Naive thymus-derived CD4-positive, alpha-beta T cell (primary cell): Measurements from ENCODE around the gene GSTO1. TPM values are rescaled to one million over a fixed set of nuclear protein-coding genes. Genes with fewer than 3 reads are reported as not detected.

Experiments
- ATAC-seq: fragments of 150-1000 bp; cut with Tn5 transposase; 2 replicates; pipeline ENCODE4 v1.10.0; 2021; ENCODE audit warnings: mild to moderate bottlenecking, moderate library complexity
- CTCF ChIA-PET: fragments of 350-600 bp; sonication (Branson Sonifier 250); formaldehyde crosslinking; loops from one replicate; lab custom pipeline; 2021; ENCODE audit warnings: antibody characterized with exemption; lab: Charles Lee
- POLR2A ChIA-PET: fragments of 350-600 bp; sonication (Branson Sonifier 250); formaldehyde crosslinking; loops from one replicate; lab custom pipeline; 2021; ENCODE audit warnings: antibody characterized with exemption, inconsistent platforms; lab: Charles Lee
- DNase-seq, 9 donors: peaks; one replicate each; pipeline versions ENCODE4 v3.0.0 to v3.0.0-alpha.2; 2020 to 2022; ENCODE audit warnings: mixed read lengths in 1 of 9
- H3K27ac ChIP-seq: one replicate; pipeline ENCODE4 v1.7.0; 2013; ENCODE audit warnings: mild to moderate bottlenecking, low read depth, low read length, moderate library complexity
- H3K27me3 ChIP-seq, 2 donors: one replicate each; pipeline ENCODE4 v1.7.0; 2013; ENCODE audit warnings: low read length in 2 of 2, mild to moderate bottlenecking in 2 of 2, moderate library complexity in 2 of 2; ENCODE audit not compliant: control insufficient read depth in 2 of 2, insufficient read depth in 2 of 2
- H3K36me3 ChIP-seq, 3 experiments: 1 replicate in 2 of 3; 2 replicates in 1 of 3; pipeline ENCODE4 v1.7.0; 2013; ENCODE audit warnings: low read length in 3 of 3, mild to moderate bottlenecking in 3 of 3, moderate library complexity in 1 of 3; ENCODE audit not compliant: insufficient read depth in 3 of 3, control insufficient read depth in 2 of 3
- H3K4me1 ChIP-seq, 2 donors: one replicate each; pipeline ENCODE4 v1.7.0; 2013; ENCODE audit warnings: low read length in 2 of 2, mild to moderate bottlenecking in 2 of 2, moderate library complexity in 1 of 2; ENCODE audit not compliant: control insufficient read depth in 2 of 2, insufficient read depth in 2 of 2
- H3K4me3 ChIP-seq: 2 replicates; pipeline ENCODE4 v1.7.0; 2013; ENCODE audit warnings: mild to moderate bottlenecking, low read length
- H3K9me3 ChIP-seq, 3 experiments: 1 replicate in 2 of 3; 2 replicates in 1 of 3; pipeline ENCODE4 v1.7.0; 2013; ENCODE audit warnings: low read length in 3 of 3; ENCODE audit not compliant: control insufficient read depth in 2 of 3
- H3K27ac Mint-ChIP-seq, 9 donors: one replicate each; pipeline ENCODE4 v1.8.0; 2020 to 2022; ENCODE audit warnings: mixed read lengths in 9 of 9, mild to moderate bottlenecking in 8 of 9, moderate library complexity in 5 of 9, inconsistent platforms in 2 of 9
- H3K27me3 Mint-ChIP-seq, 5 donors: one replicate each; pipeline ENCODE4 v1.8.0; 2021 to 2022; ENCODE audit warnings: mixed read lengths in 5 of 5, mild to moderate bottlenecking in 1 of 5
- H3K36me3 Mint-ChIP-seq, 5 donors: one replicate each; pipeline ENCODE4 v1.8.0; 2020 to 2022; ENCODE audit warnings: mixed read lengths in 5 of 5, mild to moderate bottlenecking in 3 of 5, inconsistent platforms in 1 of 5
- H3K4me1 Mint-ChIP-seq, 7 donors: one replicate each; pipeline ENCODE4 v1.8.0; 2020 to 2022; ENCODE audit warnings: mixed read lengths in 7 of 7, mild to moderate bottlenecking in 3 of 7, inconsistent platforms in 1 of 7
- H3K4me3 Mint-ChIP-seq, 10 donors: one replicate each; pipeline ENCODE4 v1.8.0; 2020 to 2022; ENCODE audit warnings: mild to moderate bottlenecking in 10 of 10, mixed read lengths in 10 of 10, moderate library complexity in 6 of 10, inconsistent platforms in 2 of 10
- H3K9me3 Mint-ChIP-seq, 11 donors: one replicate each; pipeline ENCODE4 v1.8.0; 2020 to 2022; ENCODE audit warnings: mixed read lengths in 11 of 11, mild to moderate bottlenecking in 4 of 11, inconsistent platforms in 1 of 11, moderate library complexity in 1 of 11
- intact Hi-C, 2 donors: fragments of 100-400 bp; cut with micrococcal nuclease; formaldehyde crosslinking; loops; one replicate each; pipeline ENCODE4 v1.15.1; 2023
- polyA plus RNA-seq, 2 donors: library from polyadenylated mRNA; unstranded; fragments of 300-500 nt; fragmentation: Illumina TruSeq; gene quantifications; one replicate each; pipeline ENCODE4 v1.2.3, GENCODE V29; 2021
- total RNA-seq, 6 experiments: library from RNA in 5 of 6; stranded (reverse) in 5 of 6; gene quantifications; 1 replicate in 5 of 6; 2 replicates in 1 of 6; pipeline ENCODE4 v1.2.3 and lab custom pipeline; 2021 to 2026

GSTO1 gene
- total and polyA plus RNA-seq, 7 experiments from 2014 or later = 28.1 to 141 (median 73.8) TPM

GRCh38 chr10:104279550-104280259, 25.0 kb downstream of the GSTO1 start:
- POLR2A ChIA-PET = no interaction called here
- intact Hi-C loops = no loop called here
- no peaks in the 10 kb centered on the region for H3K27me3 ChIP-seq
- no peak for ATAC-seq
- Mint-ChIP-seq H3K36me3 (no peaks in the 10 kb centered on the region), H3K27ac (no peak overlapping the region), H3K4me1 (peaks cover 0 to 2% (median 0%) of the 10 kb centered on the region in 7 donors), H3K4me3 (no peak overlapping the region), H3K27me3 (peaks cover 0 to 48% (median 4%) of the 10 kb centered on the region in 5 donors), H3K9me3 (no peaks in the 10 kb centered on the region)
- CTCF ChIA-PET = interaction anchor here (0.7 to 2.5 kb wide), 6 partner anchors 9 to 391 kb away, joined by 3 to 14 read pairs (median 4); partner anchors contain the start of gene GSTO1
- DNase-seq = no peak
- no peaks in the 10 kb centered on the region for H3K36me3 ChIP-seq
- peaks cover 0 to 3% of the 10 kb centered on the region in 2 donors for H3K4me1 ChIP-seq
- H3K27ac ChIP-seq = no peak overlapping the region
- H3K9me3 ChIP-seq = no peaks in the 10 kb centered on the region
- H3K4me3 ChIP-seq = no peak overlapping the region

GRCh38 chr10:104281694-104282093, 27.0 kb downstream of the GSTO1 start:
- Mint-ChIP-seq H3K9me3 (no peaks in the 10 kb centered on the region), H3K27ac (no peak overlapping the region), H3K27me3 (peaks cover 0 to 39% (median 4%) of the 10 kb centered on the region in 5 donors), H3K4me1 (peaks cover 0 to 2% (median 0%) of the 10 kb centered on the region in 7 donors), H3K4me3 (no peak overlapping the region), H3K36me3 (no peaks in the 10 kb centered on the region)
- intact Hi-C loops = no loop called here
- Histone ChIP-seq H3K4me1 (no peaks in the 10 kb centered on the region), H3K36me3 (no peaks in the 10 kb centered on the region), H3K27me3 (no peaks in the 10 kb centered on the region), H3K4me3 (no peak overlapping the region), H3K27ac (no peak overlapping the region), H3K9me3 (no peaks in the 10 kb centered on the region)
- POLR2A ChIA-PET = no interaction called here
- ATAC-seq = no peak
- no peak for DNase-seq
- CTCF ChIA-PET = interaction anchor here (2.1 kb wide), 1 partner anchor 24 kb away, joined by 9 read pairs; no protein-coding TSS in a partner anchor

GRCh38 chr10:104284846-104285245, 30.2 kb downstream of the GSTO1 start:
- no peak for DNase-seq

GRCh38 chr10:104286939-104287338, 32.2 kb downstream of the GSTO1 start:
- Histone ChIP-seq H3K4me3 (no peak overlapping the region), H3K36me3 (no peaks in the 10 kb centered on the region), H3K27ac (no peak overlapping the region), H3K27me3 (peaks cover 0 to 5% of the 10 kb centered on the region in 2 donors), H3K9me3 (no peaks in the 10 kb centered on the region), H3K4me1 (peaks cover 0 to 9% of the 10 kb centered on the region in 2 donors)
- Mint-ChIP-seq H3K4me1 (peaks cover 2 to 8% (median 6%) of the 10 kb centered on the region in 7 donors), H3K36me3 (peaks cover 0 to 3% (median 0%) of the 10 kb centered on the region in 5 donors), H3K27ac (no peak overlapping the region), H3K4me3 (no peak overlapping the region), H3K9me3 (no peaks in the 10 kb centered on the region), H3K27me3 (peaks cover 3 to 59% (median 10%) of the 10 kb centered on the region in 5 donors)
- ChIA-PET CTCF (interaction anchor here (0.7 to 1.8 kb wide), 4 partner anchors 11 to 66 kb away, joined by 4 to 8 read pairs (median 6); partner anchors contain the start of gene CFAP58), POLR2A (interaction anchor here (1.4 to 1.9 kb wide), 2 partner anchors 18 to 52 kb away, joined by 3 to 8 read pairs; partner anchors contain the start of genes GSTO2 and ITPRIP)
- DNase-seq (no peak), ATAC-seq (no peak)
- intact Hi-C loops = no loop called here

More at GRCh38 chr10:104284846-104285245, 30.2 kb downstream of the GSTO1 start:
- ChIA-PET CTCF (interaction anchor here (1.9 kb wide), 1 partner anchor 10 kb away, joined by 4 read pairs; no protein-coding TSS in a partner anchor), POLR2A (no interaction called here)
- Histone ChIP-seq H3K4me1 (no peaks in the 10 kb centered on the region), H3K27ac (no peak overlapping the region), H3K9me3 (no peaks in the 10 kb centered on the region), H3K36me3 (no peaks in the 10 kb centered on the region), H3K4me3 (no peak overlapping the region), H3K27me3 (no peaks in the 10 kb centered on the region)
- Mint-ChIP-seq H3K4me1 (no peaks in the 10 kb centered on the region), H3K4me3 (no peak overlapping the region), H3K27me3 (peaks cover 3 to 60% (median 5%) of the 10 kb centered on the region in 5 donors), H3K27ac (peak overlapping the region in 1 of 9 donors; percentile 13), H3K36me3 (peaks cover 0 to 3% (median 0%) of the 10 kb centered on the region in 5 donors), H3K9me3 (no peaks in the 10 kb centered on the region)
- no peak for ATAC-seq
- intact Hi-C loops = no loop called here

GRCh38 chr10:104288355-104288754, 33.7 kb downstream of the GSTO1 start:
- Histone ChIP-seq H3K4me1 (peaks cover 0 to 9% of the 10 kb centered on the region in 2 donors), H3K27me3 (peaks cover 0 to 5% of the 10 kb centered on the region in 2 donors), H3K4me3 (no peak overlapping the region), H3K27ac (no peak overlapping the region), H3K9me3 (no peaks in the 10 kb centered on the region), H3K36me3 (no peaks in the 10 kb centered on the region)
- H3K27ac Mint-ChIP-seq = no peak overlapping the region
- CTCF ChIA-PET = interaction anchor here (1.0 to 8.7 kb wide), 4 partner anchors 8 to 62 kb away, joined by 4 to 220 read pairs (median 58); partner anchors contain the start of gene CFAP58
- H3K4me3 Mint-ChIP-seq = no peak overlapping the region
- intact Hi-C loops = no loop called here
- H3K36me3 Mint-ChIP-seq = peaks cover 0 to 3% (median 0%) of the 10 kb centered on the region in 5 donors
- no peak for DNase-seq
- peaks cover 2 to 11% (median 6%) of the 10 kb centered on the region in 7 donors for H3K4me1 Mint-ChIP-seq
- ATAC-seq = no peak
- POLR2A ChIA-PET = no interaction called here
- H3K9me3 Mint-ChIP-seq = no peaks in the 10 kb centered on the region
- H3K27me3 Mint-ChIP-seq = peaks cover 3 to 51% (median 10%) of the 10 kb centered on the region in 5 donors

- Histone ChIP-seq H3K27ac (no peak overlapping the region), H3K36me3 (no peaks in the 10 kb centered on the region), H3K9me3 (no peaks in the 10 kb centered on the region), H3K27me3 (peaks cover 0 to 5% of the 10 kb centered on the region in 2 donors), H3K4me1 (peaks cover 0 to 9% of the 10 kb centered on the region in 2 donors), H3K4me3 (no peak overlapping the region)
- ChIA-PET POLR2A (interaction anchor here (0.5 to 2.6 kb wide), 8 partner anchors 15 to 60 kb away, joined by 3 to 10 read pairs (median 4); partner anchors contain the start of gene ITPRIP), CTCF (interaction anchor here (0.6 to 8.7 kb wide), 17 partner anchors 9 to 443 kb away, joined by 3 to 220 read pairs (median 7); partner anchors contain the start of genes CFAP58 and ITPRIP)
- peaks cover 3 to 45% (median 10%) of the 10 kb centered on the region in 5 donors for H3K27me3 Mint-ChIP-seq
- peak; percentile 77 to 89 (median 86) for DNase-seq
- intact Hi-C loops = loop anchor here (1.0 to 10.0 kb wide), 8 partner anchors 9 to 323 kb away; partner anchors contain the start of genes GSTO2 (in 1 of the 2) and ITPRIP (in 1 of the 2)
- H3K4me3 Mint-ChIP-seq = peak overlapping the region in 4 of 10 donors; percentile 0 to 64 (median 26)
- H3K36me3 Mint-ChIP-seq = peaks cover 0 to 3% (median 0%) of the 10 kb centered on the region in 5 donors
- no peaks in the 10 kb centered on the region for H3K9me3 Mint-ChIP-seq
- H3K4me1 Mint-ChIP-seq = peaks cover 2 to 11% (median 6%) of the 10 kb centered on the region in 7 donors
- H3K27ac Mint-ChIP-seq = peak overlapping the region in 5 of 9 donors; percentile 1 to 81 (median 20)
- ATAC-seq = peak; percentile 100
Measured at GRCh38 chr10:104291439-104291951, 36.8 kb downstream of the GSTO1 start.
